Brain microvascular endothelial cell (primary cell): ENCODE measurements around the gene G2E3.

Source experiments
- DNase-seq: peaks from one replicate; pipeline ENCODE4 v3.0.0-alpha.2; 2020
- H3K27ac ChIP-seq: fragments of 250-450 bp; sonication (Bioruptor Pico); 2 replicates; pipeline ENCODE4 v1.5.1; 2020; ENCODE audit warnings: mild to moderate bottlenecking, moderate library complexity
- H3K27me3 ChIP-seq: fragments of 250-450 bp; sonication (Bioruptor Pico); replicated peaks from 2 replicates; pipeline ENCODE4 v1.5.1; 2020; ENCODE audit warnings: mild to moderate bottlenecking
- H3K36me3 ChIP-seq: fragments of 250-450 bp; sonication (Bioruptor Pico); replicated peaks from 2 replicates; pipeline ENCODE4 v1.5.1; 2020; ENCODE audit warnings: mild to moderate bottlenecking
- H3K4me3 ChIP-seq: 2 replicates; pipeline ENCODE4 v1.5.1; 2011; ENCODE audit warnings: low read depth, mild to moderate bottlenecking, control low read depth, low read length, moderate library complexity
- CTCF ChIP-seq: IDR thresholded peaks from 2 replicates; pipeline ENCODE4 v1.5.1; 2011; ENCODE audit warnings: low read depth, mild to moderate bottlenecking, moderate library complexity, low read length, control low read depth, inconsistent platforms; ENCODE audit errors: missing control alignments
- in situ Hi-C: cut with HindIII; loops from 2 replicates; pipeline ENCODE4 v1.10.0; 2017; ENCODE audit warnings: low sequenced_read_pairs, low pct_ligation_motif_present

G2E3 gene

GRCh38 chr14:30521899-30522736, 36.8 kb upstream of the G2E3 start:
- in situ Hi-C loops, result no loop called here

GRCh38 chr14:30525833-30526232, 33.1 kb upstream of the G2E3 start:
- no peak overlapping the region for H3K4me3 ChIP-seq
- H3K27me3 ChIP-seq, result no peaks in the 10 kb centered on the region
- H3K36me3 ChIP-seq, result no peaks in the 10 kb centered on the region
- no peak overlapping the region for H3K27ac ChIP-seq
- in situ Hi-C loops, result no loop called here
- DNase-seq, result no peak
- TF ChIP-seq CTCF, result no peak

More at GRCh38 chr14:30521899-30522736, 36.8 kb upstream of the G2E3 start:
- no peak for DNase-seq
- H3K27ac ChIP-seq, result no peak overlapping the region
- no peaks in the 10 kb centered on the region for H3K27me3 ChIP-seq
- no peaks in the 10 kb centered on the region for H3K36me3 ChIP-seq
- no peak overlapping the region for H3K4me3 ChIP-seq
- TF ChIP-seq CTCF, result peak; percentile 57

- no peak for TF ChIP-seq CTCF
- Histone ChIP-seq H3K27ac (no peak overlapping the region), H3K4me3 (no peak overlapping the region), H3K36me3 (no peaks in the 10 kb centered on the region), H3K27me3 (no peaks in the 10 kb centered on the region)
- DNase-seq, result no peak
- in situ Hi-C loops, result no loop called here
Observed at GRCh38 chr14:30527196-30527595, 31.8 kb upstream of the G2E3 start.

GRCh38 chr14:30528119-30528518, 30.8 kb upstream of the G2E3 start:
- TF ChIP-seq CTCF, result no peak
- no peak for DNase-seq
- no peak overlapping the region for H3K27ac ChIP-seq
- H3K4me3 ChIP-seq, result no peak overlapping the region
- in situ Hi-C loops, result no loop called here
- no peaks in the 10 kb centered on the region for H3K27me3 ChIP-seq
- H3K36me3 ChIP-seq, result no peaks in the 10 kb centered on the region

- TF ChIP-seq CTCF, result no peak
- in situ Hi-C loops, result no loop called here
- no peak for DNase-seq
- no peaks in the 10 kb centered on the region for H3K27me3 ChIP-seq
- no peaks in the 10 kb centered on the region for H3K36me3 ChIP-seq
- no peak overlapping the region for H3K4me3 ChIP-seq
- no peak overlapping the region for H3K27ac ChIP-seq
Observed at GRCh38 chr14:30528778-30529642, 29.9 kb upstream of the G2E3 start.
